Measurements from ENCODE around the gene ETNK2. TPM values are rescaled to one million over a fixed set of nuclear protein-coding genes. Genes with fewer than 3 reads are reported as not detected.

Gene ETNK2
- polyA plus RNA-seq, 3 donors, result not detected

DNA sequence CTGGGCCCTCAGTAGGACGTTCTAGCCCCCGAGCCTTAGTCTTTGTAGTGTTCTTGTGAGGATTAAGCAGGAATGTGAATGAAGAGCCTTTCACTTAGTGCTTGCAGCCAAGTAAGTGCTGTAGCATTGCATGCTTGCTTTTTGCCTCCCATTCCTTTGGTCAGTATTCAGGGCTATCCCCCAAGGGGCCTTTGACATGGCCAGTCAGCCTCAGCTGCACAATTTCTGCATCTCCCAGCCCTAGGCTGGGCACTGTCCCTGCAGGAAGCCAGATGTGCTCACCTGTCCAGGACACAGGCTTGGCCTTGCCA lies 48.5 kb downstream of the ETNK2 start:
- TF ChIP-seq CTCF (IDR thresholded peaks at IDR 0.05), result no peak
- Mint-ChIP-seq H3K27ac (no peak overlapping the region), H3K36me3 (no peaks in the 10 kb centered on the region), H3K27me3 (ENCODE audit: low read depth in 3 of 3) (peaks cover 20 to 41% (median 27%) of the 10 kb centered on the region in 3 donors), H3K9me3 (peaks cover 0 to 2% (median 0%) of the 10 kb centered on the region in 7 donors), H3K4me3 (no peak overlapping the region), H3K4me1 (peaks cover 11% of the 10 kb centered on the region)
- intact Hi-C loops (cut with micrococcal nuclease), result no loop called here
- Histone ChIP-seq H3K36me3 (replicated peaks in 1 of 2; ENCODE audit: control insufficient read depth in 1 of 2, insufficient read depth in 2 of 2, low read length in 2 of 2) (no peaks in the 10 kb centered on the region), H3K4me1 (ENCODE audit: control insufficient read depth in 1 of 2, insufficient read depth in 2 of 2, low read length in 2 of 2) (no peaks in the 10 kb centered on the region), H2AFZ (ENCODE audit: insufficient read depth, low read depth, low read length, poor library complexity, severe bottlenecking) (no peak overlapping the region), H3K4me3 (replicated peaks in 1 of 3; ENCODE audit: low read depth in 2 of 3, low read length in 3 of 3) (no peak overlapping the region), H4K20me1 (ENCODE audit: insufficient read depth, low read length) (no peaks in the 10 kb centered on the region), H3K9ac (ENCODE audit: insufficient read depth, low read length, poor library complexity, severe bottlenecking) (no peak overlapping the region), H3K27ac (ENCODE audit: low read depth in 1 of 2, low read length in 2 of 2) (no peak overlapping the region), H3K9me3 (replicated peaks in 1 of 2; ENCODE audit: control insufficient read depth in 1 of 2, insufficient read depth in 1 of 2, low read length in 2 of 2) (no peaks in the 10 kb centered on the region), H3K27me3 (ENCODE audit: control insufficient read depth in 2 of 2, insufficient read depth in 2 of 2, low read length in 2 of 2) (peaks cover 4 to 19% of the 10 kb centered on the region in 2 donors), H3K4me2 (replicated peaks; ENCODE audit: extremely low read depth, low read length, poor library complexity, severe bottlenecking) (no peak overlapping the region), H3K79me2 (ENCODE audit: insufficient read depth, low read length) (no peaks in the 10 kb centered on the region)
- 94% methylated on average over 2 of the region's 2 CpGs for WGBS (ENCODE audit: insufficient coverage)
- DNase-seq, result no peak

DNA sequence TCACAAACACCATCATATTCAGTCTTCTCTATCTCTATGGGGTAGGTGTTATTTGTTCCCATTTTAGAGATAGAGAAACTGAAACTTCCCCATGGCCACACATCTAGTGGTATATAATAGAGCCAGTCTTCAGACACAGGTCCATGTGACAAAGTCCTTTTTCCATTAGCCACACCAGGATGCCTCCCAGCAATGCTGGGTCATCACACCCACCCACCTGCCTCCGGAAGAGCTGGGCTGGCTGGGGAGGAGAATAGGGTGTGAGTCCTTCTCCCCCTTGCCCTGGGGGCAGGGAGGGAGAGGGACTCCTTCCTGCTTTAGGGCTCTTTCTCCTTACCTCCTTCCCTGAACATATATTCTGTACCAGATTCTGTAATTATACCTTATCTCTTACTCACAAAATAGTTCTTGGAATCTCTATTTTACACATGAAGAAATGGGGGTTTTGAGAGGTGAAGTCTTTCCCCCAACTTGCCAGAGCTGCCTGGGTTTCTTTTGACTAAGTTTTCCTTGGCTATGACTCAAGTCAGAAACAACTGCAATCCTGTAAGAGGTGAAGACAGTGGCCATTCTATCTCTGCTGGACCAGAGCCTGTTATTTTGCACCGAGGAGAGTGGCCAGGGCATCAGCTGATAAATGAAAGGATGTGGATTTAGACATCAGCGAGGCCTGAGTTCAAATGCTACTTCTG lies 49.0 kb downstream of the ETNK2 start:
- no peak for DNase-seq
- Mint-ChIP-seq H3K27ac (no peak overlapping the region), H3K4me1 (peaks cover 11% of the 10 kb centered on the region), H3K9me3 (peaks cover 0 to 2% (median 0%) of the 10 kb centered on the region in 7 donors), H3K36me3 (no peaks in the 10 kb centered on the region), H3K27me3 (ENCODE audit: low read depth in 3 of 3) (peaks cover 17 to 41% (median 27%) of the 10 kb centered on the region in 3 donors), H3K4me3 (peak overlapping the region in 1 of 2 donors; percentile 42)
- intact Hi-C loops (cut with micrococcal nuclease), result no loop called here
- H3K9ac ChIP-seq (ENCODE audit: insufficient read depth, low read length, poor library complexity, severe bottlenecking), result no peak overlapping the region
- no peaks in the 10 kb centered on the region for H3K4me1 ChIP-seq (ENCODE audit: control insufficient read depth in 1 of 2, insufficient read depth in 2 of 2, low read length in 2 of 2)
- TF ChIP-seq CTCF (IDR thresholded peaks at IDR 0.05), result no peak
- no peak overlapping the region for H3K4me2 ChIP-seq (replicated peaks; ENCODE audit: extremely low read depth, low read length, poor library complexity, severe bottlenecking)
- no peaks in the 10 kb centered on the region for H3K36me3 ChIP-seq (replicated peaks in 1 of 2; ENCODE audit: control insufficient read depth in 1 of 2, insufficient read depth in 2 of 2, low read length in 2 of 2)
- no peaks in the 10 kb centered on the region for H3K9me3 ChIP-seq (replicated peaks in 1 of 2; ENCODE audit: control insufficient read depth in 1 of 2, insufficient read depth in 1 of 2, low read length in 2 of 2)
- H2AFZ ChIP-seq (ENCODE audit: insufficient read depth, low read depth, low read length, poor library complexity, severe bottlenecking), result no peak overlapping the region
- 90% methylated on average over 2 of the region's 3 CpGs for WGBS (ENCODE audit: insufficient coverage)
- H3K79me2 ChIP-seq (ENCODE audit: insufficient read depth, low read length), result no peaks in the 10 kb centered on the region
- no peak overlapping the region for H3K27ac ChIP-seq (ENCODE audit: low read depth in 1 of 2, low read length in 2 of 2)
- peaks cover 4 to 19% of the 10 kb centered on the region in 2 donors for H3K27me3 ChIP-seq (ENCODE audit: control insufficient read depth in 2 of 2, insufficient read depth in 2 of 2, low read length in 2 of 2)
- H3K4me3 ChIP-seq (replicated peaks in 1 of 3; ENCODE audit: low read depth in 2 of 3, low read length in 3 of 3), result no peak overlapping the region
- no peaks in the 10 kb centered on the region for H4K20me1 ChIP-seq (ENCODE audit: insufficient read depth, low read length)
